Measurements from ENCODE around the gene IFITM1. TPM values are rescaled to one million over a fixed set of nuclear protein-coding genes. Genes with fewer than 3 reads are reported as not detected.

IFITM1 gene
- polyA plus RNA-seq, 1 experiment: 660 TPM

DNA sequence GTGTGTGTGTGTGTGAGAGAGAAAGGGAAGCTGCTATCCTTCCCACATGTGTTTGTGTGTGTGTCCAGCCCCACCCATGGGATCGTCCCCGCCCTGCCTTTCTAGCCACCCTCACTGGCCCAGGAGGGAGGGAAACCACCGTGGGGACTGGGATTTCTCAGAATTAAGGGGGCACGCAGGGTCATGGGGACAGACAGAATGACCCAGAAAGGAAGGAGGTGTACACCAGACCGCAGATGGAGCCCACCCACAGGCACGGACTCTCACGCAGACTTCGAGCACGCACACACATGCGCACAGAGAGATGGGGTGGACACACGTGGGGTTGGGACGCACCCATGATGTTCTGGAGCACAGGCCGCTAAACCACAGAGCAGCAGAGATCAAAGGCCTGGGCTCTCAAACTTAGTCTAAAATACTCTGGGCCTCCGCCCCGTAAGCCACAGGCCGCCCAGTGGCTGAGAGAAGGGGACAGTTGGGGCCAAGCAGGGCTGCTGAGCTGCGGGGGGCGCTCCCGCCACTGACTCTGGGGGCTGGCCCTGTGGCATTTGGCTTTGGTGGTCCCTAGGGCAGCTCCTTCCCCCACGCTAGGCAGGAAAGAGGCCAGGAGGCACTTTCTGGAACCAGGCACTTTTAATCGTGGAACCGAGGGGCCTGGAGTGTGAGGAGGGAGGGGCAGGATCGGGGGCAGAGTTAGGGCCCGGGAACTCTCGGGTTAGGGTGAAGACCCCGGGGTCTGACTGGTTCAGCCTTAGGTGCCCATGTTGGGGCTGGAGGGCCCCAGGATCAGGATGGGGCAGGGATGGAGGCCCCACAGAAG is 16.0 kb upstream of the IFITM1 start:
- no peak overlapping the region for H3K4me3 ChIP-seq (ENCODE audit: low read depth, low read length)
- DNase-seq (ENCODE audit: low read depth): no peak
- POLR2A ChIA-PET: interaction anchor here (0.5 kb wide), 1 partner anchor 113 kb away, joined by 4 read pairs; no protein-coding TSS in a partner anchor
- peaks cover 5% of the 10 kb centered on the region for H3K36me3 ChIP-seq (ENCODE audit: control insufficient read depth, insufficient read depth, low read length)
- TF ChIP-seq, protein P1, sequence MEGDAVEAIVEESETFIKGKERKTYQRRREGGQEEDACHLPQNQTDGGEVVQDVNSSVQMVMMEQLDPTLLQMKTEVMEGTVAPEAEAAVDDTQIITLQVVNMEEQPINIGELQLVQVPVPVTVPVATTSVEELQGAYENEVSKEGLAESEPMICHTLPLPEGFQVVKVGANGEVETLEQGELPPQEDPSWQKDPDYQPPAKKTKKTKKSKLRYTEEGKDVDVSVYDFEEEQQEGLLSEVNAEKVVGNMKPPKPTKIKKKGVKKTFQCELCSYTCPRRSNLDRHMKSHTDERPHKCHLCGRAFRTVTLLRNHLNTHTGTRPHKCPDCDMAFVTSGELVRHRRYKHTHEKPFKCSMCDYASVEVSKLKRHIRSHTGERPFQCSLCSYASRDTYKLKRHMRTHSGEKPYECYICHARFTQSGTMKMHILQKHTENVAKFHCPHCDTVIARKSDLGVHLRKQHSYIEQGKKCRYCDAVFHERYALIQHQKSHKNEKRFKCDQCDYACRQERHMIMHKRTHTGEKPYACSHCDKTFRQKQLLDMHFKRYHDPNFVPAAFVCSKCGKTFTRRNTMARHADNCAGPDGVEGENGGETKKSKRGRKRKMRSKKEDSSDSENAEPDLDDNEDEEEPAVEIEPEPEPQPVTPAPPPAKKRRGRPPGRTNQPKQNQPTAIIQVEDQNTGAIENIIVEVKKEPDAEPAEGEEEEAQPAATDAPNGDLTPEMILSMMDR (IDR thresholded peaks at IDR 0.05; ENCODE audit: insufficient read depth, low read depth, low read length): no peak
- CTCF ChIA-PET: no interaction called here
- peaks cover 6% of the 10 kb centered on the region for H3K27me3 ChIP-seq (ENCODE audit: control insufficient read depth, insufficient read depth, low read length)

- H3K4me3 ChIP-seq (ENCODE audit: low read depth, low read length): no peak overlapping the region
- TF ChIP-seq, protein P1 (IDR thresholded peaks at IDR 0.05; ENCODE audit: insufficient read depth, low read depth, low read length): no peak
- no peak for DNase-seq (ENCODE audit: low read depth)
- POLR2A ChIA-PET: no interaction called here
- H3K27me3 ChIP-seq (ENCODE audit: control insufficient read depth, insufficient read depth, low read length): peaks cover 6% of the 10 kb centered on the region
- H3K36me3 ChIP-seq (ENCODE audit: control insufficient read depth, insufficient read depth, low read length): peaks cover 4% of the 10 kb centered on the region
- CTCF ChIA-PET: interaction anchor here (1.3 kb wide), 1 partner anchor 73 kb away, joined by 3 read pairs; no protein-coding TSS in a partner anchor
Measured at GRCh38 chr11:298406-299065, 15.3 kb upstream of the IFITM1 start.

DNA sequence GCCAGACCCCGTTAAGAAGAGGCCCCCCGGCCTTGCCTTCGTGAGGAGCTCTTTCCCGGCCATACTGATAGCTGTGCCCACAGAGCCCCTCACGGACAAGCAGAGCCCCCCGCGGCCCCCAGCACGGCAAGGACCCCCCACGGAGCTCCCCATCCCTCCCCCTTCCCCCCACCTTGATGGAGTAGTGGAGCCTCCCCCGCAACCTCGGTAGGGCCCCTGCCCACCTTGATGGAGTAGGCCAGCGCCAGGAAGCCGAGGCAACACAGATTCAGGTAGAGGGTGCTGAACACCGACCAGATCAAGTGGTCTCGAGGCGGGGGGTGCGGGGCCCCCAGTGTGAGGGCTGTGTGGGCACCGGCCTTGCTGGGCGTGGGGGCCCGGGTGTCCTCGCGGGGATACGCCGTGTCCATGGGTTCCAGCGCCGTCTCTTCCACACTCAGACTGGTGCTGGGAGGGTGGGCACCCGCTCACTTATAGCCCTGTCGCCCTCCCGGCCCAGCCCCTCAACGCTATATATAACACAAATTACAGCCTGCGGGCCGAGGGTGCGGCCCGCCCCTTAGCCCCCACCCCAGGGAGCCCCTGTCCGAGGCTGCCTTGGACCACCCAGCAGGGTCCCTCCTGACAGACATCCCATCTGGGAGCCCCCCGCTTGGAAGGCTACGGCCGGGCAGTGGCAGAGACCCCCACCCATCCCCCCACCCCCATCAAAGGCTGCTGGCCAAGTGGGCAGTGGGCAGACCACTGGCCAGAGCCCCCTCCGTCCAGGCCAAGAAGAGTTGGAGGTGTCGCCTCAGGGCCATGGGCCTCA is 14.6 kb upstream of the IFITM1 start, which contains the start of gene IFITM5:
IFITM5 (minus strand) TSS at position 446 of the 811 bp plus-strand sequence; CDS start at position 410, 36 bp downstream.
- no peak for DNase-seq (ENCODE audit: low read depth)
- ChIA-PET POLR2A (no interaction called here), CTCF (interaction anchor here (0.8 to 1.3 kb wide), 2 partner anchors 72 to 256 kb away, joined by 3 read pairs; no protein-coding TSS in a partner anchor)
- H3K4me3 ChIP-seq (ENCODE audit: low read depth, low read length): no peak within 1 kb of the TSS
- peaks cover 6% of the 10 kb centered on the region for H3K27me3 ChIP-seq (ENCODE audit: control insufficient read depth, insufficient read depth, low read length)
- peaks cover 2% of the 10 kb centered on the region; the same call in 1 of the 2 replicates for H3K36me3 ChIP-seq (ENCODE audit: control insufficient read depth, insufficient read depth, low read length)
- TF ChIP-seq, protein P1 (IDR thresholded peaks at IDR 0.05; ENCODE audit: insufficient read depth, low read depth, low read length): no peak

DNA sequence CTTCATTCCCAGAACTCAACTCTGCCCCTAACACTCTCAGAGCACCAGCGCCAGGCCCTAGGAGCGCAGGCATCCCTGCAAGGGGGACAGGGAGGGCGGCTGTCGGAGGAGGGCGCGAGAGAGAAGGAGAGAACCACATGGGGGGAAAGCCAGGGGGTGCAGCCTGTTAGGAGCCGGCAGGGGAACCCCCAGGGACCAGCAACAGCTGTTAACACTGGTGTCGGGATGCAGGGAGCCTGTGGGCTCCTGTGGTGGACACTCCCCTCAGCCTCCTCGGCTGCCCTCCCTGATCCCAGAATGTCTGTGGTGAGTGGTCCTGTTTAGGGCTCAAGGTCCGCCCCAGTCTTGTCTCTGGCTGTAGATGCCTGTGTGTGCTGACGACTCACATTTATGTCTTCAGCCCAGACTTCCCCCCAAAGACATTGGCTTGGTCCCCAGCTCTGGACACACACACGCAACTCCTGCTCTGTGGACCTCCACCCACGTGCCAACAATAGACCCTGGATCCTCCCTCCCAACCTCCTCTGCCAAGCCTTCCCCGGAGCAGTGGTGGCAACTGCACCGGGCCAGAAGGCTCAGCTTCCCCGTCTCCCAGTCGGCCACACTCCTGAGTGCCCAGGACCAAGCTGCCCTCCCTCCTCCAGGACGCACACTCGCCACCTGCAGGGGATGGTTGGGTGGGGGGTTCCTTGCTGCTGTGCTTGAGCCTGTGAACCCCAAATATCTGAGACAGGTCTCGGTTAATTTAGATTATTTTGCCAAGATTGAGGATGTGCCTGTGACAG is 13.7 kb upstream of the IFITM1 start:
- CTCF ChIA-PET: interaction anchor here (0.8 kb wide), 1 partner anchor 255 kb away, joined by 3 read pairs; no protein-coding TSS in a partner anchor
- no peak overlapping the region for H3K4me3 ChIP-seq (ENCODE audit: low read depth, low read length)
- peaks cover 1% of the 10 kb centered on the region; the same call in 1 of the 2 replicates for H3K36me3 ChIP-seq (ENCODE audit: control insufficient read depth, insufficient read depth, low read length)
- TF ChIP-seq, protein P1 (IDR thresholded peaks at IDR 0.05; ENCODE audit: insufficient read depth, low read depth, low read length): no peak
- POLR2A ChIA-PET: no interaction called here
- DNase-seq (ENCODE audit: low read depth): no peak
- peaks cover 6% of the 10 kb centered on the region for H3K27me3 ChIP-seq (ENCODE audit: control insufficient read depth, insufficient read depth, low read length)

All from BJ (cell line).